ENCODE measurements around the gene CDK5.

DNA sequence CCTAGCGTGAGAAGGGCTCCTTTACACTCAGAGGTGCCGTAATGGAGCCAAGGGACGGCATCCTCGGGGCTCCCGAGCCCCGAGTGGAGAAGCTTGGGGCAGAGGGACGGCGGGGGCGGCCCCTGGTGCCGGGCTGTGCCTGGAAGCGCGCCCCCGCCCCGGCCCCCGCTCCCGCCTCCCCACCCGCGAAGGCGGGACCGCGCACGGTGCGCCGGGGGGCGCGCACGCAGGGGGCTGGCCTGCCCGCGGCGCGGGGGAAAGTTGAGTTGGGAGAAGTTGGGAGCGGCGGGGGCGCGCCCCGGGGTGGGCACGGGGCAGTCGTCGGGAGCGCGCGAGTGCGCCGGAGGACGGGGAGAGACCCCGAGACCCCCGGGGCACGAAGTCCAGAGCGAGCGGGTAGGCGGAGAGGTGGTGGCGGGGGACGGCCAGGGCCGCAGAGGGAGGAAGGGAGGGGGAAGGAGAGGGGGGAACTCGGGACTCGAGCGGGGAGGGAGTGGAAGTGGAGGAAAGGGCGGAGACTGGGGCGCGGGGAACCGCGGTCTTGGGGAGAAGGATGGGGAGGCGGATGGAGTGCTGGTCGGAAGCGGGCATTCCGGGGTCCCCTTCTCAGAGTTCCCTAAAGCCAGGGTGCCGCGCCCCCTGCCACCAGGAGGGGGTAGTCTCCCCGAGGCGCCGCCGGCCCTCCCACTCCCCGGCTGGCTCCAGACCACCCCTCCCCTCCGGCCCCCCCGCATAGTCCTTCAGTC is 1.8 kb upstream of the CDK5 start, which contains the start of gene SLC4A2:
- TF ChIP-seq POLR2A (IDR thresholded peaks at IDR 0.05): peak in 1 of 2 donors; percentile 34
- TF ChIP-seq, protein P1, sequence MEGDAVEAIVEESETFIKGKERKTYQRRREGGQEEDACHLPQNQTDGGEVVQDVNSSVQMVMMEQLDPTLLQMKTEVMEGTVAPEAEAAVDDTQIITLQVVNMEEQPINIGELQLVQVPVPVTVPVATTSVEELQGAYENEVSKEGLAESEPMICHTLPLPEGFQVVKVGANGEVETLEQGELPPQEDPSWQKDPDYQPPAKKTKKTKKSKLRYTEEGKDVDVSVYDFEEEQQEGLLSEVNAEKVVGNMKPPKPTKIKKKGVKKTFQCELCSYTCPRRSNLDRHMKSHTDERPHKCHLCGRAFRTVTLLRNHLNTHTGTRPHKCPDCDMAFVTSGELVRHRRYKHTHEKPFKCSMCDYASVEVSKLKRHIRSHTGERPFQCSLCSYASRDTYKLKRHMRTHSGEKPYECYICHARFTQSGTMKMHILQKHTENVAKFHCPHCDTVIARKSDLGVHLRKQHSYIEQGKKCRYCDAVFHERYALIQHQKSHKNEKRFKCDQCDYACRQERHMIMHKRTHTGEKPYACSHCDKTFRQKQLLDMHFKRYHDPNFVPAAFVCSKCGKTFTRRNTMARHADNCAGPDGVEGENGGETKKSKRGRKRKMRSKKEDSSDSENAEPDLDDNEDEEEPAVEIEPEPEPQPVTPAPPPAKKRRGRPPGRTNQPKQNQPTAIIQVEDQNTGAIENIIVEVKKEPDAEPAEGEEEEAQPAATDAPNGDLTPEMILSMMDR (IDR thresholded peaks at IDR 0.05): peak in 5 of 6 experiments; percentile 9 to 48 (median 39)

Data from adrenal gland (tissue), 5 donors.